Common myeloid progenitor, CD34-positive (primary cell): Measurements from ENCODE around the gene OR6X1.
A peak's percentile ranks its signal among the peaks of the same experiment; 100 is the strongest.
"Not testable (repeated sequence)": the region's sequence is repeated elsewhere in the genome, so short reads cannot be mapped to it uniquely, and the experiment has no call there.

Experiments
- CTCF ChIA-PET: fragments of 350-600 bp; sonication (Branson Sonifier 250); formaldehyde crosslinking; loops from one replicate; lab custom pipeline; 2021; ENCODE audit warnings: antibody characterized with exemption; lab: Charles Lee
- POLR2A ChIA-PET: fragments of 350-600 bp; sonication (Branson Sonifier 250); formaldehyde crosslinking; loops from one replicate; lab custom pipeline; 2021; ENCODE audit warnings: antibody characterized with exemption; lab: Charles Lee
- DNase-seq, 3 donors: peaks; one replicate each; pipeline versions ENCODE4 v3.0.0 to v3.0.0-alpha.2; 2013
- H3K27ac ChIP-seq, 2 experiments: 1 replicate in 1 of 2; 2 replicates in 1 of 2; pipeline ENCODE4 v1.7.0; 2013; ENCODE audit warnings: inconsistent platforms in 2 of 2, low read length in 2 of 2, mild to moderate bottlenecking in 2 of 2, low read depth in 1 of 2, moderate library complexity in 1 of 2; ENCODE audit not compliant: severe bottlenecking in 2 of 2, insufficient read depth in 1 of 2, poor library complexity in 1 of 2
- H3K27me3 ChIP-seq, 5 experiments: replicated peaks in 2 of 5; 1 replicate in 3 of 5; 2 replicates in 2 of 5; pipeline versions ENCODE4 v1.6.1 to v1.7.0; 2013; ENCODE audit warnings: low read length in 4 of 5, mild to moderate bottlenecking in 2 of 5, moderate library complexity in 2 of 5, inconsistent platforms in 1 of 5; ENCODE audit not compliant: insufficient read depth in 5 of 5, control insufficient read depth in 4 of 5
- H3K36me3 ChIP-seq, 4 experiments: 1 replicate in 2 of 4; 2 replicates in 2 of 4; pipeline versions ENCODE4 v1.6.1 to v1.7.0; 2013; ENCODE audit warnings: low read length in 3 of 4, control low read depth in 1 of 4, mild to moderate bottlenecking in 1 of 4; ENCODE audit not compliant: control insufficient read depth in 4 of 4, insufficient read depth in 4 of 4
- H3K4me1 ChIP-seq, 4 experiments: 1 replicate in 3 of 4; 2 replicates in 1 of 4; pipeline versions ENCODE4 v1.6.1 to v1.7.1; 2013; ENCODE audit warnings: low read length in 3 of 4, mild to moderate bottlenecking in 3 of 4, control low read depth in 1 of 4, inconsistent platforms in 1 of 4, moderate library complexity in 1 of 4; ENCODE audit not compliant: control insufficient read depth in 4 of 4, insufficient read depth in 4 of 4; ENCODE audit errors: control extremely low read depth in 1 of 4
- H3K4me3 ChIP-seq, 7 experiments: 1 replicate in 4 of 7; 2 replicates in 3 of 7; pipeline versions ENCODE4 v1.5.1 to v1.7.0; 2013; ENCODE audit warnings: mild to moderate bottlenecking in 7 of 7, low read length in 6 of 7, moderate library complexity in 6 of 7, inconsistent platforms in 2 of 7, low read depth in 2 of 7, control low read depth in 1 of 7; ENCODE audit not compliant: insufficient read depth in 4 of 7, control insufficient read depth in 1 of 7; ENCODE audit errors: extremely low read depth in 1 of 7
- H3K9me3 ChIP-seq, 5 experiments: 1 replicate in 4 of 5; 2 replicates in 1 of 5; pipeline versions ENCODE4 v1.6.1 to v1.7.1; 2013; ENCODE audit warnings: low read length in 4 of 5, mild to moderate bottlenecking in 2 of 5, inconsistent platforms in 1 of 5, low read depth in 1 of 5, moderate library complexity in 1 of 5; ENCODE audit not compliant: control insufficient read depth in 4 of 5, insufficient read depth in 2 of 5; ENCODE audit errors: control extremely low read depth in 1 of 5
- WGBS: methylation state at CpG from one replicate; pipeline ENCODE4 v1.1.5; 2013; ENCODE audit not compliant: insufficient coverage; 5-methylcytosine and 5-hydroxymethylcytosine counted together

The OR6X1 gene

GRCh38 chr11:123755813-123756212 lies 1.5 kb upstream of the OR6X1 start:
- ChIA-PET POLR2A (no interaction called here), CTCF (no interaction called here)
- Histone ChIP-seq H3K27me3 (no peaks in the 10 kb centered on the region), H3K4me3 (no peak overlapping the region), H3K9me3 (no peaks in the 10 kb centered on the region), H3K27ac (no peak overlapping the region), H3K4me1 (no peaks in the 10 kb centered on the region), H3K36me3 (no peaks in the 10 kb centered on the region)
- no peak for DNase-seq
- WGBS = 100% methylated on average over 1 of the region's 3 CpGs

GRCh38 chr11:123755344-123755743 lies 1.0 kb upstream of the OR6X1 start:
- H3K4me1 ChIP-seq = no peaks in the 10 kb centered on the region
- no peak overlapping the region for H3K4me3 ChIP-seq
- no peak overlapping the region for H3K27ac ChIP-seq
- ChIA-PET CTCF (no interaction called here), POLR2A (no interaction called here)
- no peaks in the 10 kb centered on the region for H3K9me3 ChIP-seq
- no peaks in the 10 kb centered on the region for H3K36me3 ChIP-seq
- no peaks in the 10 kb centered on the region for H3K27me3 ChIP-seq
- no peak for DNase-seq

DNA sequence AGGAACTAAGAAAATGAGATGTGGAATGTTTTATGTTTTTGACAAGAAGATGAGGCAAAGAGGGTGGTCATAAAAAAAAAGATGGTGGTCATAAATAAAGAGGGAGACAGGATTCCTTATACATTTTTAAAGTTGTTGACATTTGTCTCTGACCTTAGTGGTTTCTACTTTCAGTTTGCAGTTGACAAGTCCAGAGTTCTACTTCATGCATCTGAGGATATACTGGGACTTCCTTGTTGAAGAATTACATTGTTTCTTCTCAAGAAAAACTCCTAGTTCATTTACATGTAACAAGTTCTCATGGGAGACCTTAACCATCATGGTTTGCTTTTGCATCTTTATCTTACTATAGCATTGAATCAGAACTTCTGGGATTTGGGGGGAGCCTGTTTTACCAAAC lies 1.2 kb downstream of the OR6X1 start:
- Histone ChIP-seq H3K27ac (no peak overlapping the region), H3K9me3 (peaks cover 0 to 6% (median 0%) of the 10 kb centered on the region in 5 experiments), H3K4me3 (no peak overlapping the region), H3K36me3 (no peaks in the 10 kb centered on the region), H3K27me3 (no peaks in the 10 kb centered on the region), H3K4me1 (no peaks in the 10 kb centered on the region)
- no peak for DNase-seq
- POLR2A ChIA-PET = no interaction called here
- CTCF ChIA-PET = no interaction called here

DNA sequence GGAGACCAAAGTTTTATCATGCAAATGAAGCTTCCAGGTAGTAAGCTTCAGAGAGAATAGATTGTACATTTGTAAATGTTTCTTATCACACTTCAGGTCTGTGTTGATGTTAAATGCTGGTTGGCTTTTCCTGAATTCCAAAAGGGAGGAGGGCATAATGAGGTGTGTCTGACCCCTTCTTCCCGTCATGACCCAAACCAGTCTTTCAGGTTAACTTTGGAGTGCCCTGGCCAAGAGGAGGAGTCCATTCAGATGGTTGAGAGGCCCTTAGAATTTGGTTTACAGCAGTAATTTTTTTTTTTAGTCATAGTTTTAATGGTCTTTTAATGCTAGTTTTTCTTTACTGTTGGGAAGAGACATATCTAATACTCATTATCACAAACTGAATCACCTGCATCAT lies 2.5 kb downstream of the OR6X1 start:
- Histone ChIP-seq H3K9me3 (peaks cover 0 to 6% (median 0%) of the 10 kb centered on the region in 5 experiments), H3K4me1 (no peaks in the 10 kb centered on the region), H3K36me3 (no peaks in the 10 kb centered on the region), H3K4me3 (no peak overlapping the region), H3K27me3 (no peaks in the 10 kb centered on the region), H3K27ac (no peak overlapping the region)
- no peak for DNase-seq
- ChIA-PET CTCF (no interaction called here), POLR2A (no interaction called here)
- 100% methylated on average over 1 of the region's 1 CpG for whole genome bisulfite sequencing

DNA sequence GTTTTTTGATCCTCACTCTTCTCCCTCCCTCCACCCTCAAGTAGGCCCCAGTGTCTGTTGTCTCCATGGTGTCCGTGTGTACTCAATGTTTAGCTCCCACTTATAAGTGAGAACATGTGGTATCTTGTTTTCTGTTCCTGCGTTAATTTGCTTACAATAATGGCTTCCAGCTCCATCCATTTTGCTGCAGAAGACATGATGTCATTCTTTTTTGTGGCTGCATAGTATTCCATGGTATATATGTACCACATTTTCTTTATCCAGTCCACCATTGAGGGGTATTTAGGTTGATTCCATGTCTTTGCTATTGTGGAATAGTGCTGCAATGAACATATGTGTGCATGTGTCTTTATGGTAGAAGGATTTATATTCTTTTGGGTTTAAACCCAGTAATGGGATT lies 6.0 kb downstream of the OR6X1 start:
- POLR2A ChIA-PET = not testable (repeated sequence)

GRCh38 chr11:123745764-123746451 lies 8.4 kb downstream of the OR6X1 start:
- DNase-seq = no peak
- no peak overlapping the region for H3K27ac ChIP-seq
- ChIA-PET CTCF (interaction anchor here (0.6 kb wide), 1 partner anchor 175 kb away, joined by 4 read pairs; no protein-coding TSS in a partner anchor), POLR2A (no interaction called here)
- 83% methylated on average over 1 of the region's 2 CpGs for WGBS
- no peaks in the 10 kb centered on the region for H3K27me3 ChIP-seq
- no peaks in the 10 kb centered on the region for H3K36me3 ChIP-seq
- H3K9me3 ChIP-seq = peaks cover 0 to 6% (median 0%) of the 10 kb centered on the region in 5 experiments
- H3K4me3 ChIP-seq = no peak overlapping the region
- H3K4me1 ChIP-seq = peaks cover 0 to 9% (median 6%) of the 10 kb centered on the region in 4 experiments

More for the DNA sequence above, 6.0 kb downstream of the OR6X1 start:
- CTCF ChIA-PET, H3K27ac ChIP-seq, DNase-seq, H3K4me3 ChIP-seq, H3K4me1 ChIP-seq, H3K36me3 ChIP-seq, H3K9me3 ChIP-seq, H3K27me3 ChIP-seq: not testable (repeated sequence)
- no CpG with 5 or more reads among the region's 2 CpGs for WGBS

GRCh38 chr11:123742724-123743120 lies 11.6 kb downstream of the OR6X1 start:
- CTCF ChIA-PET = no interaction called here
- POLR2A ChIA-PET = no interaction called here
- H3K27ac ChIP-seq = no peak overlapping the region

More at GRCh38 chr11:123742724-123743120, 11.6 kb downstream of the OR6X1 start:
- H3K4me3 ChIP-seq = peak overlapping the region in 2 of 7 experiments; percentile 91 to 95
- no peak for DNase-seq
- peaks cover 0 to 2% (median 0%) of the 10 kb centered on the region in 5 experiments for H3K9me3 ChIP-seq
- H3K36me3 ChIP-seq = peaks cover 5 to 16% (median 10%) of the 10 kb centered on the region in 4 experiments
- peaks cover 2 to 19% (median 17%) of the 10 kb centered on the region in 4 experiments for H3K4me1 ChIP-seq
- H3K27me3 ChIP-seq = no peaks in the 10 kb centered on the region
- WGBS = 40% methylated on average over 1 of the region's 3 CpGs
